ENCODE data around the gene NTM. TPM values are rescaled to one million over a fixed set of nuclear protein-coding genes. Genes with fewer than 3 reads are reported as not detected.

The NTM gene
- total and polyA plus RNA-seq, 2 donors (not counting 3 experiments of a cell fraction or from before 2014, with no cell fraction given) = 1.00 to 1.1 TPM

DNA sequence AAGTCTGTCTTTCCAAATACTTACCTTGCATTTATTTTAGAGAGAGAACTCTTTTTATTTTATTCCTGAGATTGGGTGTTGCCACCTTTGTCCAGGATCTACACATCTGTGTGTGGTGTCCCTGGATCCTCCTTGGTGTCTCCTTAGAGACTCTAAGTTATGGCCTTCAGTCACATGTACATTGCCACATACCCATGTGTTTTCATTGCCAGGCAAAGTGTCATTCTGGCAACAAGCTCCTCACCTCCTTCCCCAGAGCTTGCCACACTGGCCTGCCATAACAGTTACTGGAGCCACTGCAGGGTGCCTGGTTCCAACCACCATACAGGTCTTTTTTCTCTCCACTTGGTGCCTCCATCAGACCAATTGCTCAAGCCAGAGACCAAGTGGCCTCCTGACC lies 379.7 kb downstream of the NTM start:
- FAIRE-seq (no peak), DNase-seq (ENCODE audit: low read depth, low spot score) (no peak)
- H3K79me2 ChIP-seq (ENCODE audit: control insufficient read depth, insufficient read depth, low read length) = no peaks in the 10 kb centered on the region
- no peaks in the 10 kb centered on the region for H4K20me1 ChIP-seq (replicated peaks; ENCODE audit: control insufficient read depth, extremely low read depth, insufficient read depth, low read length)
- TF ChIP-seq POLR2A (IDR thresholded peaks at IDR 0.05; ENCODE audit: low read depth, low read length) (no peak), POLR2AphosphoS5 (IDR thresholded peaks at IDR 0.05; ENCODE audit: insufficient read depth, low read depth, low read length) (no peak), FOS (IDR thresholded peaks at IDR 0.05; ENCODE audit: borderline replicate concordance, insufficient read depth, low read length) (no peak), EZH2 (IDR thresholded peaks at IDR 0.05; ENCODE audit: borderline replicate concordance, low read depth, low read length, severe bottlenecking) (no peak), GATA2 (IDR thresholded peaks at IDR 0.05; ENCODE audit: insufficient read depth, insufficient read length, low read depth, low read length) (no peak), MYC (IDR thresholded peaks at IDR 0.05; ENCODE audit: low read depth, low read length) (no peak)
- TF ChIP-seq, protein P1, sequence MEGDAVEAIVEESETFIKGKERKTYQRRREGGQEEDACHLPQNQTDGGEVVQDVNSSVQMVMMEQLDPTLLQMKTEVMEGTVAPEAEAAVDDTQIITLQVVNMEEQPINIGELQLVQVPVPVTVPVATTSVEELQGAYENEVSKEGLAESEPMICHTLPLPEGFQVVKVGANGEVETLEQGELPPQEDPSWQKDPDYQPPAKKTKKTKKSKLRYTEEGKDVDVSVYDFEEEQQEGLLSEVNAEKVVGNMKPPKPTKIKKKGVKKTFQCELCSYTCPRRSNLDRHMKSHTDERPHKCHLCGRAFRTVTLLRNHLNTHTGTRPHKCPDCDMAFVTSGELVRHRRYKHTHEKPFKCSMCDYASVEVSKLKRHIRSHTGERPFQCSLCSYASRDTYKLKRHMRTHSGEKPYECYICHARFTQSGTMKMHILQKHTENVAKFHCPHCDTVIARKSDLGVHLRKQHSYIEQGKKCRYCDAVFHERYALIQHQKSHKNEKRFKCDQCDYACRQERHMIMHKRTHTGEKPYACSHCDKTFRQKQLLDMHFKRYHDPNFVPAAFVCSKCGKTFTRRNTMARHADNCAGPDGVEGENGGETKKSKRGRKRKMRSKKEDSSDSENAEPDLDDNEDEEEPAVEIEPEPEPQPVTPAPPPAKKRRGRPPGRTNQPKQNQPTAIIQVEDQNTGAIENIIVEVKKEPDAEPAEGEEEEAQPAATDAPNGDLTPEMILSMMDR (IDR thresholded peaks at IDR 0.05; ENCODE audit: extremely low read depth in 1 of 2, insufficient read depth in 1 of 2, low read depth in 1 of 2, low read length in 2 of 2) = no peak
- TF ChIP-seq, protein P2, sequence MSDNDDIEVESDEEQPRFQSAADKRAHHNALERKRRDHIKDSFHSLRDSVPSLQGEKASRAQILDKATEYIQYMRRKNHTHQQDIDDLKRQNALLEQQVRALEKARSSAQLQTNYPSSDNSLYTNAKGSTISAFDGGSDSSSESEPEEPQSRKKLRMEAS (IDR thresholded peaks at IDR 0.05; ENCODE audit: insufficient read depth, insufficient read length) = no peak
- no TSS peak for BruUV-seq (replicated peaks)
- H2AFZ ChIP-seq (ENCODE audit: low read depth, low read length) = no peak overlapping the region
- peaks cover 51% of the 10 kb centered on the region for H3K4me1 ChIP-seq (ENCODE audit: control insufficient read depth, extremely low read depth, insufficient read depth, low read length)
- peak overlapping the region; percentile 92 for H3K27ac ChIP-seq (ENCODE audit: insufficient read depth, low read depth, low read length)
- peak overlapping the region; percentile 29 for H3K9ac ChIP-seq (replicated peaks; ENCODE audit: extremely low read depth, insufficient read depth, low read length)
- ChIA-PET POLR2A (no interaction called here), CTCF (interaction anchor here (1.1 to 6.5 kb wide), 10 partner anchors 8 to 376 kb away, joined by 3 to 267 read pairs (median 30); no protein-coding TSS in a partner anchor)
- no peaks in the 10 kb centered on the region for H3K36me3 ChIP-seq (ENCODE audit: control insufficient read depth in 2 of 2, extremely low read depth in 1 of 2, insufficient read depth in 2 of 2, low read length in 2 of 2)
- dilution Hi-C loops (cut with MboI; ENCODE audit: extremely low pct_ligation_motif_present, low sequenced_read_pairs) (no loop called here), intact Hi-C loops (cut with micrococcal nuclease) (no loop called here)
- no peaks in the 10 kb centered on the region for H3K9me3 ChIP-seq (replicated peaks; ENCODE audit: control insufficient read depth, insufficient read depth, low read length)
- H3K4me3 ChIP-seq (replicated peaks in 1 of 3; ENCODE audit: insufficient read depth in 1 of 3, low read depth in 1 of 3, low read length in 3 of 3) = no peak overlapping the region
- no peaks in the 10 kb centered on the region for H3K9me1 ChIP-seq (replicated peaks; ENCODE audit: control insufficient read depth, extremely low read depth, insufficient read depth, low read length)
- no peak overlapping the region for H3K4me2 ChIP-seq (ENCODE audit: insufficient read depth, low read length)
- no peaks in the 10 kb centered on the region for H3K27me3 ChIP-seq (ENCODE audit: control insufficient read depth in 2 of 2, insufficient read depth in 2 of 2, low read length in 2 of 2)

All from endothelial cell of umbilical vein (primary cell).